ENCODE data around the gene JADE1.

Gene JADE1

DNA sequence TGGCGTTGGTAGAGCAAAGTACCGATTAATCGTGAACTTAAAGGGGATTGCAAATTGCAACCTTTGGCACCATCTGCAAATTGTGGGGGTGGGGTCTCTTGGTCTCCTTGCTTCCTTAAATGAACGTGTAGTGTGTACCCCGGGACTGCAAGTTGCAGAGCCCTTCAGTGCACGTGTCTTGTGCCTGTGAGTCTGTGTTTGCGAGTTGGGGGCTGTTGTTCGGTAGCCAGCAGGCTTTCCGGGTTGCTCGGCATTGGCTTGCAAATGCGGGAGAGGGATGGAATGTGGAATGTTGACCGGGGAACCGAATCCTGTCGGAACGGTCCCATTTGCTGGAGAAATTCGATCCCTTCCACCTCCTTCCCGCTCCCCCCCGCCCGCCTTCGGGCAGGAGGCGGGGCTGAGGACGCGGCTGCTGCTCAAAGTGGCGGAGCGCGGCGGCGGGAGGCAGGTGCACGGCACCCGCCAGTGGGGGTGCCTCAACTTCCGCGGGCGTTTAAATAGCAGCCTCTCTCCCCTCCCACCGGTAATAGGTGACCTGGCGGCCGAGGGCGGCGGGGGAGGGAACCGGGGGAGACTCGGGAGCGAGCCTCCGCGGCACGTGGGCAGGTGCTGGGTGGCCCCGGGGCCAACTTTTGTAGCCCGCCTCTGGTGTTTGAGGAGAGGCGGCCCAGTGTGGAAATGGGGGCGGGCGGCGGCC is 1.5 kb downstream of the JADE1 start:
- no peak for FAIRE-seq

DNA sequence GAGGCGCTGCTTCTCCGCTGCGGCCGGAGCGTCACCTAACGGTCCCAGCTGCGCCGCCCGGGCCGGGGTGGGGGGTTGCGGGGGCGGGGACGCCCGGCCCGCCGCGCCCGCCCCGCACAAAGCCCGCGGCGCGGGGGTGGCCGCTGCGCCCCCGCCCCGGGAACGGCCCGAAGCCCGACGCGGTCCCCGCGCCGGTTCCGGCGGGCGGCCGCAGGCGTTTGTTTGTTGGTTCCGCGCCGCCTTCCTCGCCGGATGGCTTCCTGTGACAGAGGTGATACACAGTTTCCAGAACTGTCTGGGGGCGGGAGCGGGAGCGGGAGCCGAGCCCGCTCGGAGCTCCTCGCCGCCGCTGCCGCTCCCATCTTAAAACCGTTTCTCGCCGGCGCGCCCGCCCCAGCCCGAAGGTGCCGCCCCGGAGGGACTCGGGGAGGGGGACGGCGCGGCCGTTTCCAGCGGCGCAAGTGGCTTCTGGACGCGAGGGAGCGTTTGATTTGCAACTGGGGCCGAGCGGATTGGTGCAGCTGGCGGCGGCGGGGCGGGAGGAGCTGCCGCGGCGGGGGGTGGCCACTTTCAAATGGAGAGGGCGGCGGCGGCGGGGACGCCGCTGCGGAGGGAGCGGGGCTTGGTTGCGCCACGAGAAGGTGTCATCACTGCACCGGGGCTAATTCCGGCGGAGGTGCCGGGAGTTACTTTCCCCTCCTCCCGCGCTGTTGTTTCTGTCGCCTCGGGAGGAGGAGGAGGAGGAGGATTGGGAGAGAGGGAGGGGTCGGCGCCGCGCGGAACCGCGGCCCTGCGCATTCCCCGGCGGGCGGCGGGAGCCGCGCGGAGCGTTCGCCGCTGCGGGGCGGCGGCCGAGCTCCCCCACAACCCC is 2.3 kb downstream of the JADE1 start:
- FAIRE-seq: no peak

GRCh38 chr4:128812442-128813235 is 3.1 kb downstream of the JADE1 start:
- FAIRE-seq: no peak

DNA sequence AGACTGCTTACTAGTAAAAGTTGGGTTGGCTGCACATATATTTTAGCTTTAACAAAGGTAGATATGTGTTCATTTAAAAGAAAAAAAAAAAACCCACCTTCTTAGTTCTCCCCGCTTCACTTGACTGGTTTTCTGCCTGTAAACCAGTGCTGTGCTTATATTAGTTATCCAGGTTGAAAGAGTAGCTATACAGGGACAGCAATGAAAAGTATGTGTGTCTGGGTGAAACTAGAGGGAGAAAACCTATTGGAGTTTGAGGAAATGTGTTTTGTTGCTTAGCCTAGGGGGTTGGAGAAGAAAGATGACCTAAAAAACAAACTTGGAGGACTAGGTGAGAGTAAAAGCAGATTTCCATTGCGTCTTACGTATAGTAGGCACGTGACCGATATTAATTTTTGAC is 4.5 kb downstream of the JADE1 start:
- FAIRE-seq: no peak

DNA sequence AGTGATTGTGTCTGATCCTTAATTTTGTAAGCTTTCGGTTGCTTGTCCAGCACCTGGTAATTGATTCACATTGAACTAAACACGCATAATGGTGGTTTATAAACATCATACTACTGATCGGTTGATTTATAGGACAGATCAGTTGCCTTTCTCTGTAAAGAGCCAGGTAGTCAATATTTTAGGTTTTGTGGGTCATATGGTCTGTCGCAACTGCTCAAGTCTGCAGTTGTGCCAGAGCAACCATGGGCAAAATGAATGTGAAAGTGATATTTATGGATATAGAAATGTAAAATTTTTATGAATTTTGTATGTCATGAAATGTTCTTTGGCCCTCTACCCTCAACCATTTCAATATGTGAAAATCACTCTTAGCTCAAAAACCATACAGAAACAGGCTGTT is 8.9 kb downstream of the JADE1 start:
- no peak for FAIRE-seq

DNA sequence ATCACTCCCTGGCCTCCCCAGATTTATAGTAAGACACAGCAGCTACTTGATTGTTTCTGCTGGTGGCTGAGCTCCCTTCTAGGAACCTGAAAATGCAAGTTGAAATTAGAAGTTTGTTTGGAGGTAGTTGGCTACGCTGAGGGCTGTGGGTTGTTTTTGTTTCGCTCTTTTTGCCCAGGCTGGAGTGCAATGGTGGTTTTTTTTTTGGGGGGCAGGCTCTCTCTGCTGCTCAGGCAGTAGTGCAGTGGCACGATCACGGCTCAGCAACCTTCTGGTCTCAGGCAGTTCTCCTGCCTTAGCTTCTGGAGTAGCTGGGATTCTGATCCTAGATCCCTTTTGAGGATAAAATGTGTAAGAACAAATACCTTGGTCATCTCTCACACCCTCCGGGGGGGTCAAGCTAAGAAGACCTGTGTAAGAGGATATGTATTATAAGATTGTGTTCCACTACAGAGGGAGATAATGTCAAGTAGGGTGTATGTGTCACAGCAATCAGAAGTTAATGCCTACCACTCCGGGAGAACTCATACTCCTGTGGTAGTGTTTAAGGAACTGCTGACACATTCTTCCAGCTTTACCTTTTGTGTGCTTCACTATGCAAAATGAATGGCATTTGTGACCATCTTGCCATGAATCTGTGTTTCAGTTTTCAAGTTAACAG is 9.7 kb downstream of the JADE1 start:
- FAIRE-seq: no peak

DNA sequence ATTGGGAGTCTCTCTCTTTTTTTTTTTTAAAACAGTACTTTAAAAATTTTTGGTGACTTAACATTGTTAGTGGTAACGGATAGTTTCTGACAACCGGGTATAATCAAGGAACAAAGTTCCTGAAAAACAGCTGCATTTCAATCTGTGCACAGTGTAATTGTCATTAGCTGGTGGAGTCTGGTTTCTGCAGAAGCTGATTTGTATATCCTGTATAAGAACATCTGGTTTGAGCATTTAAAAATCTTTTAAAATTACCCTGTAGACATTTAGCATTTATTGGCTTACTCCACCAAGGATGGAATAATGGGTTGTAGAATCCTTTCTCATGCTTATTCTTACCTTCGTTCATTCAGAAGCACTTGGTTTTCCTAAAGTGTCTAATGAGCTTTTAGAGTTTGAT is 11.2 kb downstream of the JADE1 start:
- FAIRE-seq: peak; percentile 30

DNA sequence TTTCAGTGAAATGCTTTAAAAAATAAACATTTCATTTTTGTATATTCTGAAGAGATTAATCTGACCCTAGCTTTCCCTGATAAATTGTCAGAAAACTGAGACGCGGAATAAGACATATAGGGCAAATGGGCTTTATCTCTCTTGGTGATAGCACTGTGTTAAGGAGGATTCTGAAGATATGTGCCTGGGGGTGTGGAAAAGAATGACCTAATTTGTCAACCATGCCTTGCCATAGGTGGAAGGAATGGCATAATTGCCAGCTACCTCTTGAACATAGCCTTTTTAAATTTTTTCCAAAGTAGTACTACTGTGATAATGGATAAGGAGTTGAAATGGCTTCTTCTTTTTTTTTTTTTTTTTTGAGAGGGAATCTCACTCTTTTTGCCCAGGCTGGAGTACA is 11.7 kb downstream of the JADE1 start:
- no peak for FAIRE-seq

- no peak for FAIRE-seq
Measured at GRCh38 chr4:128823025-128823661, 13.6 kb downstream of the JADE1 start.

DNA sequence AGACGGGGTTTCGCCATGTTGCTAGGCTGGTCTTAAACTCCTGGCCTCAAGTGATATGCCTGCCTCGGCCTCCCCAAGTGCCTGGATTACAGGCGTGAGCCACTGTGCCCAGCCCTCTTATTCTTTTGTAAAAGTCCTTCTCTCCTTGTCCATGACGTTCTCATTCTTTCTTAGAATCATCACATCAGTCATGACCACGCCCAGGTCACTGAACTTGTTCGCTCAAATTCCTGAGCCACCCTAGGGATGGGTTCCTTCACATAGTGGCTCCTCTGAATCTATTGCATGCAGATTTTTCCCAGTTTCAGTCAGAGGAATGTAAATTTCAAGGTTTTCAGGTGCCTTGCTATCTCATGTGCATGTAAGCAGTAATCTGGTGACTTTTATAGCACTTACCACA is 15.7 kb downstream of the JADE1 start:
- FAIRE-seq: no peak

DNA sequence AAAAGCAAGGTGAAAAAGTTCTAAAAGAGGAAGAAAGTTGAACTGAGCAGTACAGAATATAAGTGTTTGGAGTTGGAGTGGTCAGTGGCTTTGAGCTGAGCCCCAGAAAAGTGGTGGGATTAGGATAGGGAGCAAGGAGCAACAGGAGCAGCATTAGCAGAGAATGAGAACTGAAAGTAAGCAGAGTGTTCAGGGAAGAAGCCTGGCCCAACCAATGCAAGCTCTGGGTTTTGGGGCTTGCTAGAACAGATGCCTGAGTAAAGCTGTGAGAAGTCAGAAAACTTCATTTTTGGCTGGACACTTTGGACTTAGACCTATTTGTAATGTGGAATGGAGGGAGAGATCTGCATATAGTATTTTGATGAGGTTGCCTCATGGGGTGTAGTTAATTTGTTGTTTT is 17.8 kb downstream of the JADE1 start:
- FAIRE-seq: no peak

DNA sequence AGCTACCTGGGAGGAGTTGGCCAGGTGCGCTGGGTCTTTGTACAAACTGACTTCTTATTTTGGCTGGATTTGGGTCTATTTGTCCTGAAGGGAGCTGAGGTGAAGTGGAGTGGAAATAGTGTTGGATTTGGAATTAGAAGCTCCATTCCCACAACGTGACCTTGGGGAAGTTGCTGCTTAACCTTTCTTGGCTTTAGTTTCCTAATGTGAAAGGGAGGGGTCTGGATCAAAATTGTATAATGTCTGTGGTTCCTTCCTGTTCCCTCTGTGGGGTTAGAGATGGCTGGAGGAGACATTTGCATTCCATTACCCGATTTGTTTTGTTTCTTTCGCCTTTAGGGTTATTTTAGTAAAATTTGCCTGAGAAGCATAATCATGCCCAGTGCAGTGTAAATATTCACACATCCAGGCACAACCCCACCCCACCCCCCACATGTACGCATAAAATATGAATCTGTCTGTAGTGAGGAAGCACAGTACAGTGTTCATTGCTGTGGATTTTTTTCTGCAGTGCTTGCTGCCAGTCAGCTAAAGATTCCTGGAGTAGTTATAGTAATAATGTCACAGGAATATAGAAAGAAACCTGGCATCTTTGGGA is 21.5 kb downstream of the JADE1 start:
- no peak for FAIRE-seq

DNA sequence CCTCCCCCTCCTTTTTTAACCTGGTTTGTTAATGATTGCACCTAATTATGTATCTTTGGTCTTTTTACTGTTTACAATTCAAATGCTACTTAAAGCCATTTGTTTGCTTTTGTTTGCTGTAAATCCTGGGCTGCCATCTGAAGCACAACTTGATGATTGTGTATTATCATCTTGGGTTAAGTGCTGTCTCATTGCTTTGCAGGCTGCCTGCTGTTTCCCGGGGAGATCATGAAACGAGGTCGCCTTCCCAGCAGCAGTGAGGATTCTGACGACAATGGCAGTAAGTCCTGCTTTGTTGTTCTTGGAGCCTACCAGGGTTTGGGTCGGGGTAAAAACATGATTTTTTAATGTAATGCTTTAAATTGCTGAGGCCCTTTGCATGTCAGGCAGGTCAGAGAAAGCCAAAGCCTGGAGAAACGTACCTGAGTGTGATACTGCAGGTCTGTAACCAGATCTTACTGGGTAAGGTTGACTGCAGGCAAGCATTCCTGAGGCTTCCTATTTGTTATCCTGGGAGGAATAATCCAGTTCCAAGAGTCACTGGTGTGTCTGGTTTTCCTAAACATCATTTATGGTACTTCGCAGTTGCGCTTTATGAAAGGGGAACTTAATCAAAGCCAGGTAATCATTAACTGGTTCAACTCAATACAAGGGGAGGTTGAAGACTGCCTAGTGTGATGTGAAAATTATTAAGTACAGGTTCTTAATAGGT is 22.2 kb downstream of the JADE1 start:
- FAIRE-seq: peak; percentile 83

- no peak for FAIRE-seq
Measured at GRCh38 chr4:128832243-128832625, 22.7 kb downstream of the JADE1 start.

DNA sequence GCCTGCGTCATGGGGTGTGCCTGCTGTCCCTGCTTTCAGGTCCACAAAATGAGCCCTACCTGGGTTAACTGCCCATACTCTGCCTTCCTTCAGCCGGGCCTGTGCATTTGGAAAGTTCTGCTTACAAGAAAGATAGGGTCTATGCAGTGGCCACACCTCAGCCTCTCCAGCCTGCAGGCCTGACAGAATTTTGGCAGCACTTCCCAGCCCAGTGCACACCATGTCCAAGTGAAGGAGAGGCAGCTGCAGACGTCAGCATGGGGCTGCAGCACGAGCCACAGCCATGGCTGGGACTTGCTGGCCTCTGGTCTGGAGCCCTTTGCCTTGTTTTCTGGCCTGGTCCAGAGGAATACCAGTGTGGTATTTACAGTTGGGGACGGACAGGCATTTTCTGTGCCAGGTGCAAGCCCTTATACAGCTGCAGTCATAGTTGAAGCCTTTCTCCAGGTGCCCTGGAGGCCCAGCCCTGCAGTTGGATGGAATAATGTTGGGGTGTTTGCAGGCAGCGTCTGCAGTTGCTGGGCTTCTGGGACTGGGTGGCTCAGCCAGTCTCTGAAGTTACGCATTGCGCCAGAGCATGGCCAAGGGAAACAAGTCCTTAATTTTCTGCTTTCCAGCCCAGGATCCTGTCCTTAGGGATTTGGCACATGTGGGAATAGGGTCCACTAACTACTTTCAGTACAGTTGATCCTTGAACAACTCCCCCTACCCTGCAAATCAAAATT is 26.2 kb downstream of the JADE1 start:
- FAIRE-seq: no peak

DNA sequence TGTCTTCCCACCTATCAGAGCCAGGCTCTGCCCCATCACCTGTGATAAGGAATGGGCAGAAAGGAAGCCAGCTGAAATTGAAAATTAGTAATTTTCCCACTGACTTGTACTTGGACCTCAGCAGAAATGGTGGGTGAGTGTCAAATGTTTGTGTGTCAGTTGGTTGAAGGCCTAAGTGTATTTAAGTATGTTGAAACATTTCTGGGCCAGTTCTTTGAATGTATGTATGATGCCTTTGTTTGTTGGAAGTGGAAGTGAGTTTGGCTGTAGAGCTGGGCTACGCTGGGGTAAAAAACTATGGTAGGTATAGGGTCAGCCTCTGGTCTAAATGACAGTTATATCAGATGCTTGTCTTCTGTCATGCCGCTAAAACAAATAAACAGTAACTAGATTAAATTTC is 27.7 kb downstream of the JADE1 start:
- no peak for FAIRE-seq

GRCh38 chr4:128837679-128838078 is 28.2 kb downstream of the JADE1 start:
- no peak for FAIRE-seq

DNA sequence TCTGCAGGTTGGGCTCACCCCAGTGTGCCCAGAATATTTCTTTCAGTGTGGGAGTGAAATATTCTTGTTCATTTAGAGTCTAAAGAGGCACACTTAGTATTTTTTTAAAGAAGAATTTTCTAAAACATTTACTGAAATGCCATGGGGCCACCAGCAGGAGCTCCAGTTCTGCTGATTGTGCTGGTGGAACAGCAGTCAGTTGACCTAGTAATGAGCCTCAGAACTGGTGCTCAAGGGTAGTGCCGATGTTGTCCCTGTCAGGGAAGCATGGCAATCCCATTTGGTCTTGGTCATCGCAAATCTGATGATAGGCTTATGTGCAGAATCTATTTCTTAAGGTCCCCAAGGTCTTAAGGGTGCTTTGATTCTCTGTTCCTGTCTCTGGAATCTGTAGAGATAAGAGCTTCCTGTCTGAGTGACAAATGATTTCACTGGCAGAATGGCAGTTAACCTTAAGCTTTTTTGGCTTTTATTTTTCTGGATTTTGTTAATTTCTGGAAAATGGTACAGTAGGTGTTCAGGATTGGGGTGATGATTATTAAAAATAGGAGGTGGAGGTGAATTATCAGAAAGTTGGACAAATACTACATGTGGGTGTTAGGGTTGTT is 31.3 kb downstream of the JADE1 start:
- no peak for FAIRE-seq

DNA sequence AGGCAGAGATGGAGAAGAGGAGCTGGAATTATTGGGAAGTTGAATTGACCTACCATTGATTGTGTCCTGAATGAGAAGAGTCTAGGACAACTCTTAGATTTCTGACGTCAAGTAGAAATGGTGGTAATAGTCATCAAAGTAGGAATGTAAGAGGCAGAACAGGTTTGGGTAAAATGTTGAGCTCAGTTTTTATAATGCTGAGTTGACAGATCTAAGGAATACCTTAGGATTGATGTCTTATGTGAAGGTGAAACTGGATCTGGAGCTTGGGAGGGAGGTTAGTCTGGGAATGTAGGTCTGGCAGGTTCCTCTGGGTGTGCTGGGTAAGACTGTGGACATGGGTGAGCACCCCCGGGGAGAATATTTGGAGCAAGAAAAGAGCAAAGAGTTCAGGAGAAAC is 31.9 kb downstream of the JADE1 start:
- FAIRE-seq: no peak

DNA sequence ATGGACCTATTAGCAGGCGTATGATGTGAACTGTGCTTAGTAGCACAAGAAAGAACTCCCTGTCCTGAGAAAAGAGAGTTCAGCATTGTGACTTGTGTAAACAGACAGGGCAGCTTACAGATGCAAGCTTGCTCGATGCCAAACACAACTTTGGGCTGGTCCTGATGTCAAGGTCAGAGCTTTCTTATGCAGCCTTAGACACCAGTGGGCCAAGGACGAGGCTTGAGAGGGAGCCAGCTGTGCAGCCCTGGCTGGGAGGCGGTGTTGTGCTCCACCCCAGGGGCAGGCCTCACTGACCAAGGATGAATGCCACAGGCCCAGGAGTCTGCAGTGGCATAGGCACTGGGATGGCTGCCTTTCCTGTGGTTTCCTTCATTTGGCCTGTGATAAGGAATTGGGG is 35.4 kb downstream of the JADE1 start:
- no peak for FAIRE-seq
